HG02610 (cell line): ENCODE results near the gene ZNF90.
"Not testable (repeated sequence)": the region's sequence is repeated elsewhere in the genome, so short reads cannot be mapped to it uniquely, and the experiment has no call there.

Experiments used
- ATAC-seq: cut with Tn5 transposase; IDR thresholded peaks from one replicate; pipeline ENCODE4 v1.9.1; 2021; ENCODE audit warnings: mild to moderate bottlenecking, moderate library complexity; ENCODE audit not compliant: unreplicated experiment

ZNF90 gene

DNA sequence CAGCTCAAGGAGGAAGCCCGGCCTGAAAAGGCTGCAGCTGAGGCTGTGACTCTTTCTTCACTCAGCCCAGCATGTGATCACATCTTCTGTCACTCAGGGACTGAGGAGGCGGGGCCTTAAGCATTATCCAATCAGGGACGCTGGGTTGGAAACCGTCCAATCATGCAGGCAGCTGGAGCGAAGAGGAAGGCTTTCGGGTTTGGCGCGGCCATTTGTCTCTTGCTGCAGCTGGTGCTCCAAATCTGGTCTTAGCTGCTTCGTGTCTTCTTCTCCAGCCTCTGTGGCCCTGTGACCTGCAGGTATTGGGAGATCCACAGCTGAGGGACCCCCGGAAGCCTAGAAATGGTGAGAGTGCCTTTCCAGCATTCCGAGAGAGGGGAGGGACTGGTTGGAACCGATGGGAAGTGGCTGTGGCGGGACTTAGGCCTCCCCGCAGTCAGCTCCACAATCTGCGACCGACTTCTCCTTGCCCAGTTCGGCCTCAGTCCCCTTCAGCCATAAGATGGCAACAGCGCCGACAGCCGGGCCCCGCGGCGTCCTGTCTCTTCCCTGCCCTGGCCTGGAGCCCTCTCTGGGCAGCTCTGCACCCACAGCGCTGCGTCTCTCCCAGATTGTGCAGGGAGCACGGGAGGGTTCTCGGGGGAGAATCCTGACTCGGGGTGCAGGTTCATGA is at the start of gene ZNF90:
Gene ZNF90 (plus strand): TSS at position 210 of the 673 bp plus-strand sequence. CDS start 133 bp downstream, at position 343.
- ATAC-seq, result peak; percentile 68

DNA sequence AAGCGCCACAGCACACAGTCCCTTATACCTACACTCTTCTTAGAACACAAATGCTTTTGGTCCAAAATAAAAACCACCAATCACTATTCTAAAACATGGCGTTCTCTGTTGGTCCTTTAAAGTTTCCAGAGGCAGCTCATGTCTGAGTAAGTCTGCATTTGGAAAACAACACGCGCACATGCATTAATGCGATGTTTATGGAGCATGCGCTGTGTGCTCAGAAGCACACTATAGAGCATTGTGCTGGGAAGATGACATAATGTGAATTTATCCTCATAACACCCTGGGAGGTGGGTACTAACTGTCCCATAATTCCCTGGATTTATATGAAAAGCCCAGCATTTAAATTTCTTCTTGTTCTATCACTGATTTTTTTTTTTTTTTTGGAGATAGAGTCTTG is 49.2 kb upstream of the ZNF90 start:
- ATAC-seq, result no peak

DNA sequence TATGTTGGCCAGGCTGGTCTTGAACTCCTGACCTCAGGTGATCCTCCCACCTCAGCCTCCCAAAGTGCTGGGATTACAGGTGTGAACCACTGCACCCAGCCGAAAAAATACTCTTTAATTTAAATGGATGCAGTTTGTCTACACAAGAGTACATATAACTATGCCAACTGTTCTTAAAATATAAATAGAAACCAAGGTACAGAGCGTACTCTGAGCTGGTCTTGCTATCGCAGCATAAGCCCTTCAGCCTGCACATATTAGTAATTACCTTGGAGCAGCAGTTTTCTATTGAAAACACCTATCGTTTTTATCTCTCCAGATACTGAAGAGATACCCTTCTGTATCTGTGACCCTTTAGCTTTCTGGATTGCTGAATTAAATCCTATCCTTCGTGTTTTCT is 41.9 kb upstream of the ZNF90 start:
- no peak for ATAC-seq

DNA sequence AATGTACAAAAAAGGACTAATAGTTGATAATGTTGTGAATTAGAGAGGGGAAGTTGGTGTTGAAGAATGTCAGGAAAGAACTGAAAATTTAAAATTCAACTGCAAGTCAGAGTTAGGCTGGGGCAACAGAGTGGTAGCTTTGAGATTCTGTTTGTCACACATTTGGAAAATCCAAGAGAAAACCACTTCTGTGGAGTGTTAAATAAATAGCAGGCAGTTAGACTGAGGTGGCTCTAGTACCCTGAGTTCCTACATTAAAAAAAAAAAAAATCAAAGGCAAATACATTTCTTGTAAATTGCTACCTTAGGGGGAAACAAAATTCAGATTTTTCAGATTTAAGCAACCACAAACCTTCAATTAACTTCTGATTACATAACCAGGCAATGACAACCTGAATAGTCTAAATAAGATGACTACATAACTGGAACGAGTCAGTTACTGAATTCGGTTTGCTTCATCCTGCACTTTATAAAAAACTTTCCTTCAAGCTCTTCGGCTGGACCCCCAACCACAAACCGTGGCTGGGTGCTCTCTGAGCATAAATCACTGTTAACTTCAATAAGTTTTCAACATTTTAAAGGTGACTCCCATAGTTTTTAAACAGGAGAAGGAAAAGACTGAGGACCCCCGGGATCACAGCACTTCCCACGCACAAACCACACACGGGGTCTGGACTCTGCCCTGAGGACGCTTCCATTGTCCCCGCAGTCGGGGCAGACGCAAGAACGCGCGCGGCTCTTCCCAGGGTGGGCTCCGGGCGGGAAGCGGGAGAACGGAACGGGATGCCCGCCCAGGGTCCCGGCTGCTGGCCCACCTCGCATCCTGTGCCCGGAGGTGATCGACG is 39.2 kb upstream of the ZNF90 start:
- ATAC-seq, result no peak

DNA sequence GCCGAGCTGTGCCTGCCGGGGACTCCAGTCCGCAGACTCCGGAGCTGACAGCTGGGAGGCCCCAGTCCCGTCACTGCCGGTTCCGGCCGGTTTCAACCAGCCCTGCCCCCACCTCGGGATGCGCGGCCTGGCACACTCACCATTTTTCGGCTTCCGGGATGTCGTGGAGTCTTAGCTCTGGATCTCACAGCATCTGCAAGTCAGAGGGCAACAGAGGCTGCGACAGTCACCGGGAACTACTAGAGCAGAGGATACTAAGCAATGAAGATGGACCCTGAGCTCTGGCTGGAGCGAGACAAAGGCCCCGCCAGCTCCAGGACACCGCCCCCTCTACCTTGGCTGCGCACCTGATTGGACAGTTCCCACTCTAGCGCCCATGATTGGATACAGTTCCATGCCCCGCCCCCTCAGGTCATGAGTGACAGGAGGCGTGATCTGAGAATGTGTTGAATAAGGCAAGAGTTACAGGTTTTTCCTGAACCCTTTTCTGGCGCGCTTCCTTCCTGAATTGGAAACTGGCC is 38.5 kb upstream of the ZNF90 start, which contains the start of gene ZNF682:
Gene ZNF682 (minus strand): TSS at position 303 of the 521 bp plus-strand sequence. CDS start 160 bp downstream, at position 143.
- peak; percentile 98 for ATAC-seq

DNA sequence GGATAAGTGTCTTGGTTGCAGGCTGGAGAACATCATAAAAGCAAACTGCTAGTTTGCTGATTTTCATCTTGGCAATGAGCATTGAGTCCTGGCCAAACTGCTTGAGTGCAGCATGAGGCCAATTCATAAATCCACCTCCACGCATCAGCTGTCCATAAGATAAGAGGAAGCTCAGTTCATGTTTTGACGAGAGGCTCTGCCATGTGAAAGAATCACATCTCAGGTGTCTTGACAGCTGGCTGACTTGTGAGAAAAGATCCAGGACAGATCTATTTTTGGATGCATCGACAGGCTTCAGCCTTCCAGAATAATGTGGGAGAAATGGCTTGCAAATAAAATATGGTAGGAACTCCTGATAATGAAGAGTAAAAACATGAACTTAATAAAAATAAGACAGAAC is 33.1 kb upstream of the ZNF90 start:
- ATAC-seq, result no peak

DNA sequence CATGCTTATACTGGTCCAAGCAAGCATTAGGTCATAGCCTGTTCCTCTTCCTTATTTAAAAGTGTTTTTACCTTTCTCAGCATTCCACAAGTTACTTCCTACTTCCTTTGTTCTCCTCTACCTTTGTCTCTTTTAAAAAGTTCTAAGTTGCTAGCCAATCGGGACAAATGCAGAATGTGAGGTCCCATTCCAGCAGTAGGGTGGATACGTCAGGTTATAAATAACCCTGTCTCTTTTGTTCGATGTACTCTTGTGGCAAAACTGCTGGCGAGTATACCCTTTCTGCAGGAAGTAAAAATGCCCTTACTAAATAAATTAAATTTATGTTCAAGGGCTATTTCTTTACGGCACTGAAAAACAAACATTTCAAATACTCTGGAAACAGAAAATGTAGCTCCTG is 32.1 kb upstream of the ZNF90 start:
- ATAC-seq, result not testable (repeated sequence)

DNA sequence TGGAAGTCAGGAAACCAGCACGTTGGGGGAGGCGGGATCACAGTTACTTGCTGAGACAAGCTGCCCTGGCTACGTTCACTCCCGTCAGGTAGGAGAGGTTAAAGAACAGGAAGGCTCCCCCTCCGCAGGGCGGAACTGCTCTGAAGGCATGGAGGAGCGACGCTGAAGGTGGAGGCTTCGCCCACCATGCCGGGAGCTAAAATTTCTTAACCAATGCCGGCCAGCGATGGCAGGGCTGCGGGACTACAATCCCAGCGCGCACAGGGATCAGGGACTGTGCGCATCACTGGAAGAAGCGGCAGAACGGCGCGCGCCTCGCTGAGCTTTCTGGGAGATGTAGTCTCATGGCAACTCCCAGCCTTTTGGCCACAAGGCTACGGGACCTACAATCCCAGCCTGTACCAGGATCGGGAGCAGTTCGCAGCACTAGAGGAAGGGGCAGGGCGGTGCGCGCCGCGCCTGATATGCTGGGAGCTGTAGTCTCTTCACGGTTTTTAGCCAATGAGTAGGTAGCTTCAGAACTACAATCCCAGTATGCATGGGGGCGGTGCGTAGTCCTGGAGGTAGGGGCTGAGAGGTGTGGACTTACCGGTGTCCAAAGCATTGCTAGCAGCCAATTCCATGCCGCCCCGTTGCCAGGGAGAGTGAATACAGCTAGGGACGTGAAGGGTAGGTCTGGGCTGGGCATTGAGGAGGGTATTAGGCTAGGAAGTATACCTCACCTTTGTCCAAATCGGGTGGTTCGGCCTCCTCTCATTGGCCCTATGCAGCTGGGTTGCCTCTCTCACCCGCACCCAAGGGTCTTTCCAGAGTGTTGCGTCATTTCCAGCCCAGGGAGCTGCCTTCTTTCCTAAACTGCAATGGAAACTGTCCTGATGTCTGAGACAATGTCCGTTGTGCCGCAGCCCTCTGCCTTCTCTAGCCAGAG is 25.7 kb upstream of the ZNF90 start:
- ATAC-seq, result peak; percentile 90

DNA sequence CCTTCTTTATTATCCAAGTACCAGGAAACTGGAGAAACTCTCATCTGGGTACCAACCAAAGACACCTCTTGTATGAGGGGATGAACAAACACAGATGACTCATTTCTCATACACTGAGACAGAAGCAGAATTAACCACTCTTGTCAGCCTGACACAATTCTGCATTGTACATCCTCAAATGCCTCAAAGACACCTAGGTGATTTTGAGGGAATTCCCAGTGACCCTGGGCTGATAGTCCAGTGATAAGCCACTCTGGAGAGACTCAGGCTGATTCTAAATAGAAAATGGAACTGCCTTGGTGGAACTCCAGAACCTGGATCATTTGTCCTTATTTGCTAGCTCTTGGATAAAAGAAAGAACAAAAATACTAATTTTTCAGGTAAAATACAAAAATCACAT is 19.1 kb upstream of the ZNF90 start:
- ATAC-seq, result not testable (repeated sequence)

DNA sequence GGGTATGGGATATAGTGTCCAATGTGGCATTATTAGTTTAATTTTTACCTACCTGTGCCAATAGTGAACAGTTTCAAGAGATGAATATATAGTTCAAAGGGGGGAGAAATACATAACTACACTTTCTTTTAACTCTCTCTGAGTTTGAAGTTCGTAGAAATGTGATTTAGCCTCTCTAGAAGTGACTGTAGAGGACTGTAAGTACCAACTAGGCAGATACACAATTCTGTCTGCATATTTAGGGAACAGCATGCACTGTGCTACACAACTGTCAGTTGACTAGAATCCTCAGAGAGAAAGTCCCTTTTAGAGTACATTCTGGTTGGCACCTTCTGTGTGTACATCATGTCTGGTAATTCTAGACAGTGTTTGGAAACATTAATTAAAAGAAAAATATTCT is 17.5 kb upstream of the ZNF90 start:
- no peak for ATAC-seq

DNA sequence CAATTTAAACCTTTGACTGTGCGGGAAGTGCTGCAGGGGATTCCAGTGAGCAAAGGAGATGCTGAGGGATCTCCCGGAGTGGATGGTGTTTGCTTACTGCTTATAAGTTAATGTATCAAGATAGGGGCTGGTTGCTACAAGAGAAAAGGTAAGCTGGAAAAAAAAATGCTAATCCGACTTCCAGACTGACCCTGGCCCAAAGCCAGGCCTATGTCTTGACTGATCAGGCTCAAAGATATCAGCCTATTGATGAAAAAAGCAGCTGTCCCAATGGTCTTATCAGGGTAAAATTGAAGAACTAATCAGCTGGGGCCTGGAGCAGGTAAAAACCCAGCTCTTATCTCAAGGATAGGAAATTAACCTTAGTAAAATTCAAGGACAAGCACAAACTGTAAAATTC is 10.9 kb upstream of the ZNF90 start:
- ATAC-seq, result no peak

DNA sequence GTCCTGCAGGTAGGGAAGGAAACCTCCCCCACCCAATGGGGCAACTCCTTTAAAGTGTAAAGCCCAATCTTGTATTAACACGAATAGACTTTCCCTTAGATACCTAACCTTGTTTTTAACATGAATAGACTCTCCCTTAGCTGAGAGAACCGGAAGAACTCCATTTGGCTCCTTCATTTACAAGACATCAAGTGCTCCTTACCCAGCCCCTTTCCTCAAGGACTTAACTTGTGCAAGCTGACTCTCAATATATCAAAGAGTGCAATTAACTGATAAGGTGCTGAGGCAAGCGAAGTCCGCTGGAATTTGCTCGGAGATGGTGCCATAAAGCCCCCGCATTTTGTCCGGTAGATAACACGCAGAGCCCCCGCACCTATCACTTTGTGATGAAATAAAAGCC is 9.9 kb upstream of the ZNF90 start:
- no peak for ATAC-seq

DNA sequence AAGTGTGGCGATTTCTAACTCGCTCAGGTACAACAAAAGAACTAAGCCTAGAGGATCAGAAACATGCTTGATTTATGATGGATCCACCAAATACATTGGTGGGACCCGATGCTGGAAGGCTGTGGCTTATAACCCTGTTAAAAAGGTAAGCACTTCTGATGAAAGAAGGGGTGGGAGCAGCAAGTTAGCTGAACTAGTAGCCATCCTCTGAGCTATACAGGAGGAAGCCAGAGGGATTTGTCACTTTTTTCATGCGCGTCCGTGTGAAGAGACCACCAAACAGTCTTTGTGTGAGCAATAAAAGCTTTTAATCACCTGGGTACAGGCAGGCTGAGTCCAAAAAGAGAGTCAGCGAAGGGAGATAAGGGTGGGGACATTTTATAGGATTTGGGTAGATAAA is 9.2 kb upstream of the ZNF90 start:
- ATAC-seq, result not testable (repeated sequence)

DNA sequence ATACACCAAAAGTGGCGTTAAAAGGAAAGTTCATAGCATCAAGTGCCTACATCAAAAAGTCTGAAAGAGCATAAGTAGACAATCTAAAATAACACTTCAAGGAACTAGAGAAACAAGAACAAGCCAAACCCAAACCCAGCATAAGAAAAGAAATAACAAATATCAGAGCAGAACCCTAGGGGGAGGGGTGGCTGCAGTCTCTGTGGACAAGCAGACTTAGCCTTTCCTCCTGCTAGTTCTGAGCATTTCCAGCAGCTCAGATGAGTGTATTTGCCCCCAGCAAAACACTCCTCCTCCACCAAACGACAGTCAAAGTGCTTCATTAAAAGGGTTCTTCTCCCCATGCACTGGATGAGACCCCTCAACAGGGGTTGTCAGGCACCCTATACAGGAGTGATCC is 7.1 kb upstream of the ZNF90 start:
- no peak for ATAC-seq

DNA sequence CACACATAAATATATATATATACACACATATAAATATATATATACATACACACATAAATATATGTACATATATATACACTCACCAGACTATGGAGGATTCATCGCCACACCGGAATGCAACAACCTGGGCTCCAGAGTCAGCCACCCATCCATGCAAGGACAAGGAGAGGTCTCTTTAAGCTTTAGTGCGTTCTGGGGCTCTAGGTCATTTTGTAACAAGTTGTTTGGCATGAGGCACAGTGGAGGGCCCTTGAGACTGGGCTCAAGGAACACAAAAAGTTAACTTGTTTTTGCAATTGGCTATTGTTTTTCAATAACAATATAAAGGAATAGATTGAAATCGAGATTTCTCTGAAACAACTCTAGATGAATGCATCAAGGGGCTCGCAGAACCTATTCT is 4.9 kb upstream of the ZNF90 start:
- no peak for ATAC-seq

DNA sequence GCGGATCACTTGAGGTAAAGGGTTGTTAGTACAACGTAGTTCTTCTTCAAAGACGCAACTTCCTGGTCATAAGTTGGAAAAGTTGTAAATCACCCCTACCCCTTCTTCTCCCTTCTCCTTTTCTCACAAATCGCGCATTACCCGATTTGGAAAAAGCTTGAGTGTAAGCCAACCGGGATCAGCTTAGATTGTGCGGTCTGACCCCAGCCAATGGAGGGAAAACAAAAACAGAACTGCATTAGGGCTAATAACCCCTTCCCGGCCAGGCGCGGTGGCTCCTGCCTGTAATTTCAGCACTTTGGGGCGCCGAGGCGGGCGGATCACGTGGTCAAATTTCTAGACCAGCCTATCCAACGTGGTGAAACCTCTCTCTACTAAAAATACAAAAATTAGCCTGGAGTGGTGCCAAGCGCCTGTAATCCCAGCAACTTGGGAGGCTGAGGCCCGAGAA is 806 bp downstream of the ZNF90 start:
- no peak for ATAC-seq

DNA sequence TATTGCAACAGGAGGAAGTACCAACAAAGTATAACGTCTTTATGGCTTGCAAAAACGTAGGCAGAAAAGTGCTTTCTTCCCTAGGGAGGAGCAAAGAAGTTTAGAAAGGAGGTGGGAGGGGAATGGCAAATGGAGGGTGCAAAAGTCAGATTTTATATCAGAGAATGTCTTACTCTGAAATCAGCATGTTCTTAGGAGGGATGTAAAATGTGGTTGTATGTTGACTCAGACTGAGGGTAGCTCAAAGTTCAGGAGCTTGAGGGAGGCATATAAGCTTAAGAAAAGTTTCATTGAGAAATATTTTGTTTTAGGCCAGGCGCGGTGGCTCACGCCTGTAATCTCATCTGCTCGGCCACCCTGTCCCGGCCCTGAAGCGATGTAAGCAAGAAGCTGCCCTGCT is 1.7 kb downstream of the ZNF90 start:
- no peak for ATAC-seq

DNA sequence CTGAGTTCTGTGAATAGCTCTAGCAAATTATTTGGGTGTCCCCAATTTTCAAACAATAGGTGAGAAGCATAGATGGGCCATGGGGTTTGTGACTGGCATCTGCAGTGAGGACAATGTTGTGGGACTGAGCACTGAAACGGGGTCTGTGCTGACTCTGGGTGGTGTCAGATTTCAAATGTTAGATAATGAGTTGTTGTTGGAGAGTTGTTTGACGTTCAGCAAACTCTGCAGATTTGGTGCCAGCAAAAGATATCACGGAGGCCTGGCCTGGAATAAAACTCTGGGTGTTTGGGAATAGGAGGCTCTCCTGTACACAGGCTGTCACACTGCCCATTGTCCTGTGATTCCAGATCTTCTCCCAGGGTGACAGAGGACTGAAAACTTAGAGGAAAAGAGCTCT is 2.9 kb downstream of the ZNF90 start:
- ATAC-seq, result no peak

DNA sequence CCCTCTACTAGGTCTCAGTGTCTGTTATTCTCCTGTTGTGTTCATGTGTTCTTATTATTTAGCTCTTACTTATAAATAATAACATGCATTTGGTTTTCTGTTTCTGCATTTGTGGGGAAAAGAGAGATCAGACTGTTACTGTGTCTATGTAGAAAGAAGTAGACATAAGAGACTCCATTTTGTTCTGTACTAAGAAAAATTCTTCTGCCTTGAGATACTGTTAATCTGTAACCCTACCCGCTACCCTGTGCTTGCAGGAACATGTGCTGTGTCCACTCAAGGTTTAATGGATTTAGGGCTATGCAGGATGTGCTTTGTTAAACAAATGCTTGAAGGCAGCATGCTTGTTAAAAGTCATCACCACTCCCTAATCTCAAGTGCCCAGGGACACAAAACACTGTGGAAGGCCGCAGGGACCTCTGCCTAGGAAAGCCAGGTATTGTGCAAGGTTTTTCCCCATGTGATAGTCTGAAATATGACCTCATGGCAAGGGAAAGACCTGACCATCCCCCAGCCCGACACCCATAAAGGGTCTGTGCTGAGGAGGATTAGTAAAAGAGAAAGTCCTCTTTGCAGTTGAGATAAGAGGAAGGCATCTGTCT is 4.5 kb downstream of the ZNF90 start:
- ATAC-seq, result not testable (repeated sequence)

DNA sequence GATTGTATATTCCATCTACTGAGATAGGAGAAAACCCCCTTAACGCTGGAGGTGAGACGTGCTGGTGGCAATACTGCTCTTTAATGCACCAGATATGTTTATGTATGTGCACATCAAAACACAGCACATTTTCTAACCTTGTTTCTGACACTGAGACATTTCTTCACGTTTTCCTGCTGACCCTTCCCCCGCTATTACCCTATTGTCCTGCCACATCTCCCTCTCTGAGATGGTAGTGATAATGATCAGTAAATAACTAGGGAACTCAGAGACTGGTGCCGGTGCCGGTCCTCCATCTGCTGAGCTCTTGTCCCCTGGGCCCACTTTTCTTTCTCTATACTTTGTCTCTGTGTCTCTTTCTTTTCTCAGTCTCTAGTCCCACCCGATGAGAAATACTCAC is 5.1 kb downstream of the ZNF90 start:
- not testable (repeated sequence) for ATAC-seq
